Activated CD4-positive, alpha-beta T cell treated with anti-CD3 and anti-CD28 coated beads, Interleukin-2, amount 50 U/mL, for 16 hours (primary cell): ENCODE measurements around the gene ALOX15B.

ENCODE experiments used
- DNase-seq: peaks from one replicate; pipeline ENCODE4 v3.0.0-alpha.2; 2020

ALOX15B gene

GRCh38 chr17:8081876-8082275, 43.0 kb downstream of the ALOX15B start:
- DNase-seq, result no peak

GRCh38 chr17:8082292-8082691, 43.4 kb downstream of the ALOX15B start:
- DNase-seq, result no peak

GRCh38 chr17:8084250-8084649, 45.4 kb downstream of the ALOX15B start:
- no peak for DNase-seq

GRCh38 chr17:8087075-8087951, 48.5 kb downstream of the ALOX15B start, which contains the start of gene ALOX12B:
TSS of gene ALOX12B (minus strand) at chr17:8087716. CDS start at chr17:8087442, 274 bp downstream.
- no peak for DNase-seq

GRCh38 chr17:8087952-8088230, 49.0 kb downstream of the ALOX15B start:
- DNase-seq, result no peak

- no peak for DNase-seq
Measured at GRCh38 chr17:8089728-8090127, 50.9 kb downstream of the ALOX15B start.

- no peak for DNase-seq
Measured at GRCh38 chr17:8091033-8091687, 52.3 kb downstream of the ALOX15B start.

GRCh38 chr17:8095361-8095760, 56.5 kb downstream of the ALOX15B start:
- DNase-seq, result no peak

- no peak for DNase-seq
Measured at GRCh38 chr17:8096541-8096940, 57.7 kb downstream of the ALOX15B start.
